SU-DHL-6 (cell line): ENCODE results near the gene MUCL1.

Experiments
- EZH2phosphoT487 ChIP-seq: fragments of 200-600 bp; sonication (generic), shearing (Covaris generic); conservative IDR thresholded peaks from 2 replicates; pipeline ENCODE4 v1.6.1; 2018; ENCODE audit warnings: mild to moderate bottlenecking, antibody characterized with exemption, low read length, moderate library complexity, mixed read lengths
- TF ChIP-seq, protein P1 (sequence below): fragments of 200-600 bp; sonication (generic); IDR thresholded peaks from one replicate; pipeline ENCODE4 v1.5.1; 2017; ENCODE audit warnings: antibody characterized with exemption, mild to moderate bottlenecking, low read length, moderate library complexity; ENCODE audit not compliant: insufficient read depth, poor library complexity, severe bottlenecking

- TF ChIP-seq, protein P1, sequence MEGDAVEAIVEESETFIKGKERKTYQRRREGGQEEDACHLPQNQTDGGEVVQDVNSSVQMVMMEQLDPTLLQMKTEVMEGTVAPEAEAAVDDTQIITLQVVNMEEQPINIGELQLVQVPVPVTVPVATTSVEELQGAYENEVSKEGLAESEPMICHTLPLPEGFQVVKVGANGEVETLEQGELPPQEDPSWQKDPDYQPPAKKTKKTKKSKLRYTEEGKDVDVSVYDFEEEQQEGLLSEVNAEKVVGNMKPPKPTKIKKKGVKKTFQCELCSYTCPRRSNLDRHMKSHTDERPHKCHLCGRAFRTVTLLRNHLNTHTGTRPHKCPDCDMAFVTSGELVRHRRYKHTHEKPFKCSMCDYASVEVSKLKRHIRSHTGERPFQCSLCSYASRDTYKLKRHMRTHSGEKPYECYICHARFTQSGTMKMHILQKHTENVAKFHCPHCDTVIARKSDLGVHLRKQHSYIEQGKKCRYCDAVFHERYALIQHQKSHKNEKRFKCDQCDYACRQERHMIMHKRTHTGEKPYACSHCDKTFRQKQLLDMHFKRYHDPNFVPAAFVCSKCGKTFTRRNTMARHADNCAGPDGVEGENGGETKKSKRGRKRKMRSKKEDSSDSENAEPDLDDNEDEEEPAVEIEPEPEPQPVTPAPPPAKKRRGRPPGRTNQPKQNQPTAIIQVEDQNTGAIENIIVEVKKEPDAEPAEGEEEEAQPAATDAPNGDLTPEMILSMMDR: no peak
- TF ChIP-seq EZH2phosphoT487: no peak
These were observed 11.5 kb downstream of the MUCL1 start for GRCh38 chr12:54865683-54866324.
